Left colon (tissue), 2 donors: ENCODE results near the gene UNC13B. TPM values are rescaled to one million over a fixed set of nuclear protein-coding genes. Genes with fewer than 3 reads are reported as not detected.
"Not testable (repeated sequence)": the region's sequence is repeated elsewhere in the genome, so short reads cannot be mapped to it uniquely, and the experiment has no call there.

Source experiments
- ATAC-seq: fragments of 200-7000 bp; cut with Tn5 transposase; one replicate; pipeline ENCODE4 v1.9.1; 2020; ENCODE audit warnings: mild to moderate bottlenecking, moderate library complexity
- DNase-seq, 2 donors: peaks; one replicate each; pipeline ENCODE4 v3.0.0-alpha.2; 2020
- intact Hi-C, 2 donors: fragments of 100-400 bp; cut with DNase I in 1 of 2; cut with micrococcal nuclease in 1 of 2; formaldehyde crosslinking; loops; one replicate each; pipeline versions ENCODE4 v1.11.2 to v1.14.0; 2022; cut with DNase I, micrococcal nuclease
- long read RNA-seq: library from polyadenylated mRNA; unstranded; transcript quantifications from one replicate; pipeline ENCODE4 v2.0.0, GENCODE V29; 2021
- total RNA-seq, 2 donors: library from RNA; stranded (reverse); fragmentation: NEBNext Ultra II Directional; extraction: Animal tissue kit (Norgen Biotek cat#: 25700); gene quantifications; one replicate each; pipeline ENCODE4 v1.2.1, GENCODE V29; 2021
- donor health status: DM: no; HTN: no; CAD: no.
- donor health status: DM: yes; HTN: yes; CAD: no.

UNC13B gene
- 10 to 100 TPM; 52.3 to 69.4 TPM for total RNA-seq
- long read RNA-seq, partial matches to known transcripts = 38 of 44 reads
- long read RNA-seq, other reads (novel, unspliced or antisense) = 6 of 44 reads

GRCh38 chr9:35161713-35162604 is at the start of gene UNC13B:
UNC13B (plus strand) TSS chr9:35162009; CDS start chr9:35162284, 275 bp downstream.
- intact Hi-C loops = no loop called here
- peak; percentile 96 to 97 for DNase-seq
- ATAC-seq = peak; percentile 94

GRCh38 chr9:35112257-35113020 is 49.4 kb upstream of the UNC13B start:
- intact Hi-C loops = no loop called here
- no peak for ATAC-seq
- peak in 1 of 2 donors; percentile 32 for DNase-seq

GRCh38 chr9:35114113-35114839 is 47.5 kb upstream of the UNC13B start:
- DNase-seq (peak; percentile 83 to 95), ATAC-seq (peak; percentile 43)
- intact Hi-C loops = no loop called here

GRCh38 chr9:35114840-35115628 is 46.8 kb upstream of the UNC13B start:
- ATAC-seq (peak; percentile 37), DNase-seq (peak; percentile 78 to 83)
- intact Hi-C loops = loop anchor here in 1 of 2 donors (5.0 kb wide), 2 partner anchors 142 to 362 kb away; no protein-coding TSS in a partner anchor

GRCh38 chr9:35115680-35116538 is 45.9 kb upstream of the UNC13B start, which contains the start of gene ATOSB:
ATOSB (minus strand) TSS chr9:35115862; CDS start chr9:35108274, 7,588 bp downstream.
- ATAC-seq (peak; percentile 67), DNase-seq (peak; percentile 98)
- intact Hi-C loops = loop anchor here in 1 of 2 donors (5.0 kb wide), 2 partner anchors 141 to 361 kb away; no protein-coding TSS in a partner anchor

- no peak for DNase-seq
- intact Hi-C loops = loop anchor here in 1 of 2 donors (5.0 kb wide), 2 partner anchors 141 to 361 kb away; no protein-coding TSS in a partner anchor
- ATAC-seq = no peak
Measured at GRCh38 chr9:35116539-35116897, 45.3 kb upstream of the UNC13B start.

GRCh38 chr9:35116898-35117551 is 44.8 kb upstream of the UNC13B start:
- peak; percentile 91 for DNase-seq
- ATAC-seq = peak; percentile 56
- intact Hi-C loops = loop anchor here in 1 of 2 donors (5.0 kb wide), 2 partner anchors 140 to 360 kb away; no protein-coding TSS in a partner anchor

GRCh38 chr9:35134920-35135319 is 26.9 kb upstream of the UNC13B start:
- ATAC-seq = no peak
- DNase-seq = no peak
- intact Hi-C loops = no loop called here

GRCh38 chr9:35135988-35136387 is 25.8 kb upstream of the UNC13B start:
- no peak for ATAC-seq
- DNase-seq = no peak
- intact Hi-C loops = no loop called here

GRCh38 chr9:35136866-35137265 is 24.9 kb upstream of the UNC13B start:
- no peak for ATAC-seq
- intact Hi-C loops = no loop called here
- no peak for DNase-seq

- no peak for ATAC-seq
- intact Hi-C loops = no loop called here
- no peak for DNase-seq
Measured at GRCh38 chr9:35140093-35140492, 21.7 kb upstream of the UNC13B start.

GRCh38 chr9:35142037-35142436 is 19.8 kb upstream of the UNC13B start:
- intact Hi-C loops = no loop called here
- DNase-seq (no peak), ATAC-seq (no peak)

GRCh38 chr9:35147941-35148563 is 13.8 kb upstream of the UNC13B start:
- ATAC-seq, DNase-seq, intact Hi-C loops: not testable (repeated sequence)

GRCh38 chr9:35152926-35153325 is 8.9 kb upstream of the UNC13B start:
- DNase-seq (no peak), ATAC-seq (no peak)
- intact Hi-C loops = no loop called here

GRCh38 chr9:35156781-35157180 is 5.0 kb upstream of the UNC13B start:
- no peak for ATAC-seq
- intact Hi-C loops = no loop called here
- no peak for DNase-seq

GRCh38 chr9:35157836-35158235 is 4.0 kb upstream of the UNC13B start:
- DNase-seq, intact Hi-C loops, ATAC-seq: not testable (repeated sequence)
